Liver (tissue), 3 donors: ENCODE results near the gene EDNRA.

Experiments
- CTCF ChIP-seq: fragments of 150-350 bp; IDR thresholded peaks from 2 replicates; pipeline ENCODE4 v1.5.1; 2017; ENCODE audit warnings: improper control_type of control experiment, low read depth, low read length; ENCODE audit not compliant: missing input control
- MAX ChIP-seq: IDR thresholded peaks from 2 replicates; pipeline ENCODE4 v1.6.1; 2016; ENCODE audit warnings: antibody characterized with exemption
- RAD21 ChIP-seq, 2 donors: IDR thresholded peaks; 2 replicates each; pipeline ENCODE4 v1.6.1; 2016; ENCODE audit warnings: antibody characterized with exemption in 2 of 2, mild to moderate bottlenecking in 2 of 2
- RXRA ChIP-seq, 2 donors: IDR thresholded peaks; 2 replicates each; pipeline ENCODE4 v1.6.1; 2017 to 2018; ENCODE audit warnings: antibody characterized with exemption in 2 of 2, mild to moderate bottlenecking in 1 of 2
- SP1 ChIP-seq: IDR thresholded peaks from 2 replicates; pipeline ENCODE4 v1.6.1; 2018; ENCODE audit warnings: antibody characterized with exemption, mild to moderate bottlenecking
- TAF1 ChIP-seq: conservative IDR thresholded peaks from 2 replicates; pipeline ENCODE4 v1.6.1; 2016; ENCODE audit warnings: antibody characterized with exemption, mild to moderate bottlenecking
- YY1 ChIP-seq: IDR thresholded peaks from 2 replicates; pipeline ENCODE4 v1.6.1; 2016; ENCODE audit warnings: antibody characterized with exemption, mild to moderate bottlenecking
- donor health status: healthy.
- donor health status: healthy.

- TF ChIP-seq CTCF (no peak), RAD21 (IDR thresholded peaks at IDR 0.05) (no peak), YY1 (no peak), TAF1 (no peak), MAX (no peak), SP1 (no peak), RXRA (IDR thresholded peaks at IDR 0.05) (no peak)
Observed at GRCh38 chr4:147525494-147526271, 44.8 kb downstream of the EDNRA start.
